Hematopoietic multipotent progenitor cell treated with erythropoietin and hydrocortisone succinate and interleukin-3 and kit ligand, for 8 days (in vitro differentiated cells): ENCODE results near the gene SLC9A3.

Experiments used
- DNase-seq: peaks from one replicate; pipeline ENCODE4 v3.0.0-alpha.2; 2015

The SLC9A3 gene

GRCh38 chr5:502325-503079 is 21.7 kb downstream of the SLC9A3 start:
- no peak for DNase-seq

- no peak for DNase-seq
Measured at GRCh38 chr5:501831-502184, 22.4 kb downstream of the SLC9A3 start.

- DNase-seq, result no peak
Measured at GRCh38 chr5:501105-501830, 23.0 kb downstream of the SLC9A3 start.

GRCh38 chr5:500491-500890 is 23.8 kb downstream of the SLC9A3 start:
- no peak for DNase-seq

GRCh38 chr5:499233-500209 is 24.7 kb downstream of the SLC9A3 start:
- no peak for DNase-seq

- no peak for DNase-seq
Measured at GRCh38 chr5:497871-498509, 26.3 kb downstream of the SLC9A3 start.

GRCh38 chr5:497090-497700 is 27.1 kb downstream of the SLC9A3 start:
- no peak for DNase-seq

- DNase-seq, result no peak
Measured at GRCh38 chr5:496028-496427, 28.2 kb downstream of the SLC9A3 start.

- no peak for DNase-seq
Measured at GRCh38 chr5:494667-495255, 29.5 kb downstream of the SLC9A3 start.

- DNase-seq, result no peak
Measured at GRCh38 chr5:493758-494157, 30.5 kb downstream of the SLC9A3 start.

GRCh38 chr5:493119-493701 is 31.0 kb downstream of the SLC9A3 start:
- DNase-seq, result no peak

GRCh38 chr5:492314-492893 is 31.8 kb downstream of the SLC9A3 start:
- DNase-seq, result no peak

GRCh38 chr5:491856-492155 is 32.4 kb downstream of the SLC9A3 start:
- no peak for DNase-seq

- no peak for DNase-seq
Measured at GRCh38 chr5:491119-491855, 33.0 kb downstream of the SLC9A3 start.

GRCh38 chr5:490116-491106 is 33.8 kb downstream of the SLC9A3 start:
- DNase-seq, result no peak

GRCh38 chr5:489689-490080 is 34.6 kb downstream of the SLC9A3 start:
- no peak for DNase-seq

GRCh38 chr5:488744-489688 is 35.2 kb downstream of the SLC9A3 start:
- no peak for DNase-seq

GRCh38 chr5:488241-488640 is 36.0 kb downstream of the SLC9A3 start:
- no peak for DNase-seq
